Calu3 (cell line): ENCODE results near the gene PEF1. TPM values are rescaled to one million over a fixed set of nuclear protein-coding genes. Genes with fewer than 3 reads are reported as not detected.

Experiments used
- BruUV-seq: library from RNA; stranded (reverse); fragments of 400-500 nt; replicated peaks from 2 replicates; lab custom pipeline; 2021; lab: Mats Ljungman, UMichigan
- CTCF ChIA-PET: fragments of 300-600 bp; sonication (Branson Sonifier 250); formaldehyde crosslinking; loops from one replicate; lab custom pipeline; 2022; ENCODE audit warnings: antibody characterized with exemption; lab: Charles Lee
- DNase-seq: peaks from one replicate; pipeline ENCODE4 v3.0.0; 2022
- H3K27ac Mint-ChIP-seq: one replicate; pipeline ENCODE4 v1.8.0; 2022; ENCODE audit warnings: mixed read lengths; ENCODE audit not compliant: unreplicated experiment
- H3K27me3 Mint-ChIP-seq: one replicate; pipeline ENCODE4 v1.8.0; 2022; ENCODE audit warnings: mixed read lengths; ENCODE audit not compliant: unreplicated experiment
- H3K36me3 Mint-ChIP-seq: one replicate; pipeline ENCODE4 v1.8.0; 2022; ENCODE audit warnings: mild to moderate bottlenecking, moderate library complexity, mixed read lengths; ENCODE audit not compliant: insufficient read depth, unreplicated experiment
- H3K4me1 Mint-ChIP-seq: one replicate; pipeline ENCODE4 v1.8.0; 2022; ENCODE audit warnings: mild to moderate bottlenecking, low read depth, mixed read lengths; ENCODE audit not compliant: unreplicated experiment
- H3K4me3 Mint-ChIP-seq: one replicate; pipeline ENCODE4 v1.8.0; 2022; ENCODE audit warnings: mild to moderate bottlenecking, low read depth, moderate library complexity, mixed read lengths; ENCODE audit not compliant: unreplicated experiment
- H3K9me3 Mint-ChIP-seq: one replicate; pipeline ENCODE4 v1.8.0; 2022; ENCODE audit warnings: low read depth, mixed read lengths; ENCODE audit not compliant: unreplicated experiment
- intact Hi-C: fragments of 100-400 bp; cut with micrococcal nuclease; formaldehyde crosslinking; loops from one replicate; pipeline ENCODE4 v1.10.0; 2022; ENCODE audit not compliant: unreplicated experiment
- total RNA-seq: library from RNA; stranded (reverse); gene quantifications from 2 replicates; pipeline ENCODE4 v1.2.3, GENCODE V29; 2022
- TF ChIP-seq, protein P1 (sequence below): fragments of 200-600 bp; IDR thresholded peaks from one replicate; pipeline ENCODE4 v1.8.0; 2022; ENCODE audit warnings: antibody characterized with exemption; ENCODE audit not compliant: unreplicated experiment

PEF1 gene
- total RNA-seq, 1 experiment from 2014 or later, result 61.5 TPM

DNA sequence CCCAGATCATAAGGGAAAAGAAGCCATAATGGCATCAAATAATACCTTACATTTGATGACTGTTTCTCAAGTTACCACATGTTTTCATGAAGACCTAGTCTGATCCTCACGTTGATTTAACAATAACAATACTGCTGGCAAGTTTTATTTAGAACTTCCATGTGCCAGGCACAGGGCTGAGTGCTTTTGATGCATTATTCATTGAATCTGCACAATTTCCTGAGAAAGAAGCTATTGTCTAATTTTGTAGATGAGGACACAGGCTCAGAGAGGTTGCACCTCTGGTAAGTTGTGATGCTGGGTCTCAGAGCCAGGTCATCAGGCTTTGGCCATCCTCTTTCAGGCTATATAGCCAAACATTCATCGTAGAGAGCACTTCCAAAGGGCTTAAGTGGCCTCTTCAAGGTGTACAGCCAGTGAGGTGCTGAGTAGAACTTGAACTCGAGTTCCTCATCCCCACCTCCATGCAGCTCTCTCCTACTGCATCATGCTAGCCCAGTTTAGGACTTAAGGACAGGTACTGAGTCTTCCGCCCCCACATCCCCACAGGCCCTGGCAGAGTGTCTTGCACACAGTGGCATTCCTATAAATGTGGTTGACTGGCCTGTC is 8.3 kb upstream of the PEF1 start:
- H3K4me3 Mint-ChIP-seq, result no peak overlapping the region
- CTCF ChIA-PET, result no interaction called here

DNA sequence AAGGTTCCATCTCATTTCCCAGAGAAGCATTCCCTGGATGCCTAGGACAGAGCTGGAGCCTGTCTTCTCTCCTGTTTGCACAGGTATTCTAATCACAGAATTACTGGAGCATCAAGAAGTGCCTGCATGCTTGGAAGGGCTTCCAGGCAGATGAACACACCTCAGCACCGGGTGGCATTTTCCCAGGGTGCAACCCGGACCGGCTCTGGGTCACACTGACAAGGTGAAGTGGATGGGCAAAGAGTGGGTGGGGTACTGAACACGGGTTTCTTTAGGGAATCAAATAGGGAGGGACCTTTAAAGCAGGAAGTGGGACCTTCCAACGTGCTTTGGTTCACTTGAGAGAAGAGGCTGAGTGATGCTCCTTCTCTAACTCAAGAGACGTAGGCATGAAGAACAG is 7.1 kb upstream of the PEF1 start:
- Mint-ChIP-seq H3K4me1 (peaks cover 6% of the 10 kb centered on the region), H3K27me3 (peaks cover 58% of the 10 kb centered on the region), H3K9me3 (no peaks in the 10 kb centered on the region), H3K4me3 (no peak overlapping the region), H3K36me3 (peaks cover 7% of the 10 kb centered on the region), H3K27ac (no peak overlapping the region)
- CTCF ChIA-PET, result no interaction called here
- BruUV-seq, result no TSS peak
- intact Hi-C loops, result no loop called here
- TF ChIP-seq, protein P1, sequence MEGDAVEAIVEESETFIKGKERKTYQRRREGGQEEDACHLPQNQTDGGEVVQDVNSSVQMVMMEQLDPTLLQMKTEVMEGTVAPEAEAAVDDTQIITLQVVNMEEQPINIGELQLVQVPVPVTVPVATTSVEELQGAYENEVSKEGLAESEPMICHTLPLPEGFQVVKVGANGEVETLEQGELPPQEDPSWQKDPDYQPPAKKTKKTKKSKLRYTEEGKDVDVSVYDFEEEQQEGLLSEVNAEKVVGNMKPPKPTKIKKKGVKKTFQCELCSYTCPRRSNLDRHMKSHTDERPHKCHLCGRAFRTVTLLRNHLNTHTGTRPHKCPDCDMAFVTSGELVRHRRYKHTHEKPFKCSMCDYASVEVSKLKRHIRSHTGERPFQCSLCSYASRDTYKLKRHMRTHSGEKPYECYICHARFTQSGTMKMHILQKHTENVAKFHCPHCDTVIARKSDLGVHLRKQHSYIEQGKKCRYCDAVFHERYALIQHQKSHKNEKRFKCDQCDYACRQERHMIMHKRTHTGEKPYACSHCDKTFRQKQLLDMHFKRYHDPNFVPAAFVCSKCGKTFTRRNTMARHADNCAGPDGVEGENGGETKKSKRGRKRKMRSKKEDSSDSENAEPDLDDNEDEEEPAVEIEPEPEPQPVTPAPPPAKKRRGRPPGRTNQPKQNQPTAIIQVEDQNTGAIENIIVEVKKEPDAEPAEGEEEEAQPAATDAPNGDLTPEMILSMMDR, result no peak
- DNase-seq, result no peak

More for the DNA sequence above, 8.3 kb upstream of the PEF1 start:
- no TSS peak for BruUV-seq
- intact Hi-C loops, result no loop called here
- Mint-ChIP-seq H3K9me3 (no peaks in the 10 kb centered on the region), H3K36me3 (peaks cover 7% of the 10 kb centered on the region), H3K4me1 (no peaks in the 10 kb centered on the region), H3K27me3 (peaks cover 60% of the 10 kb centered on the region), H3K27ac (no peak overlapping the region)
- no peak for DNase-seq
- TF ChIP-seq, protein P1, result no peak

DNA sequence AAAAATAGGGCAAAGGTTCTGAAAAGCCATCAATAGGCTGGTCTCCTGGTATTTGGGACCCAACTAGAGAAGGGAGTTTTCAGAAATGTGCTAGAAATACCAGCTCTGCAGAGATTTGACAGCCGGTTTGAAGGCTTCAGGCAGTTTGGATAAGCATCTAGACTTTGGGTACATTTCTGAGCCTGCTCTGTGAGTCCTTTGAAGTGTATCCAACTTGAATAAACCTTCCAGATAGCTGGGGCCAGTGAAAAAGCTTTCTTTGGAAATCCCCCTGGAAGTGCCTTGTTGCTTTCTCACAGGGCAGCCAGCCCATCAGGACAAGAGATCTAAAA is 6.4 kb upstream of the PEF1 start:
- CTCF ChIA-PET, result interaction anchor here (0.5 kb wide), 1 partner anchor 138 kb away, joined by 6 read pairs; no protein-coding TSS in a partner anchor
- no peak for DNase-seq
- H3K36me3 Mint-ChIP-seq, result peaks cover 6% of the 10 kb centered on the region
- peaks cover 57% of the 10 kb centered on the region for H3K27me3 Mint-ChIP-seq
- intact Hi-C loops, result no loop called here
- H3K9me3 Mint-ChIP-seq, result no peaks in the 10 kb centered on the region
- no peak overlapping the region for H3K4me3 Mint-ChIP-seq
- no TSS peak for BruUV-seq
- peaks cover 13% of the 10 kb centered on the region for H3K4me1 Mint-ChIP-seq
- no peak overlapping the region for H3K27ac Mint-ChIP-seq
- TF ChIP-seq, protein P1, result no peak

DNA sequence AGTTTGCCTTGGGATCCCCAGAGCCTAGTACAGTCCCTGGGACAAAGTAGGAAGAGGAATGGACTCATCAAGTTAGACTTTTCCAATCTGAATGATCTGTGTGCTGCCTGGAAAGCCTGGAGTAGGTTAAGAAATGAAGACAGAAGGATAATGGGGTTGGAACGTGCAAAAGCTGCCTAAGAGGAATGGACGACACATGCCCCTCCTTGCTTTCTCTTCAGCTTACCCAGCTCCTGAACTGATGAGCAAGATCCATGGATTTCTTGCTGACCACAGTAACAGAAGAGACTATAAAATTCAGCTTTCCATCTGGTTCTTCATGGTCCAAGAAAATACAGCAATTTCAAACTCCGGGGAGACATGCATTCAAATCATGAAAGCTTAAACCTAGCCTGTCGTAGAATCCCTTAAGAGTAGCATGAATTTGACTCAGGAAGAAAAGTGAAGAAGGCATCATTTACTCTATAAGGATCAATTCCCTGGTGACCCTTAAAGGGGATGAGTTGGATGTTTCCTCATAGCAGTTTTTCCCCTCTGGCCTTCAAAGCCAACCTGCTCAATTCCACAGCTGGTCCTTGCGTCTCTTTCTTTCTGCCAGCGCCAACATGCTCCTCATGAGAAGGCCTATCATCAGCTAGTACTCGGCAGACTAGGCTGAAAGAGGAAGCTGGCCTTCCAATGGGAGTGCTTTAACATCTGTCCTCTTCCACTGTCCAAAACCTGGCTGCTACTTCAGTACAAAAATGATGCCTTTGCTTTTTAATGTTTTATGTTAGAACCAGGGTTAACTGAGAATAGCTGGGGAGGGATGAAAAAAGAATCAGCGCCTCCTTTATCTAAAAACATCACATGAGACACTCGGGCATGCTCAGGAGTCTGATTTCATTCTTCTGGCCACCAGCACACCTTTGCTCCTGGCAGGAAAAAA is 5.7 kb upstream of the PEF1 start:
- TF ChIP-seq, protein P1, result no peak
- peaks cover 13% of the 10 kb centered on the region for H3K4me1 Mint-ChIP-seq
- no peak overlapping the region for H3K4me3 Mint-ChIP-seq
- CTCF ChIA-PET, result interaction anchor here (0.5 kb wide), 1 partner anchor 139 kb away, joined by 6 read pairs; no protein-coding TSS in a partner anchor
- DNase-seq, result no peak
- H3K27ac Mint-ChIP-seq, result no peak overlapping the region
- BruUV-seq, result no TSS peak
- no peaks in the 10 kb centered on the region for H3K9me3 Mint-ChIP-seq
- intact Hi-C loops, result no loop called here
- peaks cover 51% of the 10 kb centered on the region for H3K27me3 Mint-ChIP-seq
- no peaks in the 10 kb centered on the region for H3K36me3 Mint-ChIP-seq
